Measurements from ENCODE around the gene JCAD. TPM values are rescaled to one million over a fixed set of nuclear protein-coding genes. Genes with fewer than 3 reads are reported as not detected.

The JCAD gene
- polyA plus RNA-seq, 1 donor from 2014 or later, result 2.3 TPM

GRCh38 chr10:30028738-30029030 lies 30.7 kb downstream of the JCAD start:
- H3K36me3 ChIP-seq (ENCODE audit: insufficient read depth, low read length), result no peaks in the 10 kb centered on the region
- no peak overlapping the region for H3K27ac ChIP-seq (ENCODE audit: low read length)

DNA sequence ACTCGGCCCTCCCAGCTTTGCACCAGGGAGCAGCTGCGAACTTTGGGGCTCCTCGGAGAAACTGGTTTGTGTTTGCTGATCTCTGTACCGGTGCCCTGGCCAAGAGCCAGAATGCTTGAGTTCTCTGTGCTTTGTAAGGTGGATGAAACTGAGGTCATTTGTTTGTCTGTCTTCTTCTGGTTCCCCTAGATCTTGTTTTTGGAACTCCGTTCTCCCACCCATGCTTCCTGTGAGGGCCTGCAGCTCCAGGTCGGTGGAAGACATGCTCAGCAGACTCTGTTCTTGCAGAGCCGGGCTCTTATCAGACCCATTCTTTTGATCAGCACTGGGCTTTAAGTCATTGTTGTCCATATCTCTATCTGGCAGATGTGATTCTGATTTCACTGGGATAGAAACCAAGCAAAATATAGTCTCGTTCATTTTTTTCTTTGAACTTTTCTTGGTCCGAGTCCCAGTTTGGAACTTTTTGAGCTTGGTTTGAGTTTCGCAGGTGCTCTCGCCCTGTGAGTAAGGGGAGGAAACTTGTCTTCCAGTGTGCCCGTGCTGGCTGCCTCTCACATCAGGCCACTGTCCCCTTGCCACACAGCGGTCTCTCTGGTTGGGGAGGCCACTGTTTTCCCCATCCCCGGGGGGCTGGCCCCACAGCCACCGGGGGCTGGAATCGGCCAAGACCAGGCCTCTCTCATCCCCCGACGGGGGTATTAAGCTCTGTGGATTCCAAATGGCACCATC lies 31.2 kb downstream of the JCAD start:
- Histone ChIP-seq H3K9me2 (ENCODE audit: insufficient read depth, low read length) (no peaks in the 10 kb centered on the region), H3K9ac (ENCODE audit: low read length) (no peak overlapping the region), H2AFZ (ENCODE audit: low read depth, low read length) (no peak overlapping the region), H3K4me3 (ENCODE audit: low read length) (no peak overlapping the region), H3K4me2 (ENCODE audit: low read length) (no peak overlapping the region), H3K9me3 (ENCODE audit: low read length) (no peaks in the 10 kb centered on the region), H3K27ac (ENCODE audit: low read length) (no peak overlapping the region), H4K20me1 (ENCODE audit: insufficient read depth) (no peaks in the 10 kb centered on the region), H3K79me2 (replicated peaks; ENCODE audit: insufficient read depth, low read length) (no peaks in the 10 kb centered on the region), H3K27me3 (ENCODE audit: insufficient read depth, low read depth, low read length) (no peaks in the 10 kb centered on the region), H3K36me3 (ENCODE audit: insufficient read depth, low read length) (no peaks in the 10 kb centered on the region), H3F3A (ENCODE audit: insufficient read depth, low read length, poor library complexity, severe bottlenecking) (no peaks in the 10 kb centered on the region)
- no peak for TF ChIP-seq EZH2 (IDR thresholded peaks at IDR 0.05; ENCODE audit: borderline replicate concordance, insufficient read depth, low read length, poor library complexity, severe bottlenecking)
- TF ChIP-seq POLR2AphosphoS5 (IDR thresholded peaks at IDR 0.05), result no peak
- no peak for TF ChIP-seq EP300 (conservative IDR thresholded peaks at IDR 0.05; ENCODE audit: poor library complexity, severe bottlenecking)
- no peak for TF ChIP-seq SMC3 (conservative IDR thresholded peaks at IDR 0.05; ENCODE audit: poor library complexity)
- no peak for TF ChIP-seq RAD21 (conservative IDR thresholded peaks at IDR 0.05)
- TF ChIP-seq TAF1 (IDR thresholded peaks at IDR 0.05; ENCODE audit: low read depth), result no peak
- TF ChIP-seq MXI1 (conservative IDR thresholded peaks at IDR 0.05; ENCODE audit: poor library complexity, severe bottlenecking), result no peak
- TF ChIP-seq, protein P1, sequence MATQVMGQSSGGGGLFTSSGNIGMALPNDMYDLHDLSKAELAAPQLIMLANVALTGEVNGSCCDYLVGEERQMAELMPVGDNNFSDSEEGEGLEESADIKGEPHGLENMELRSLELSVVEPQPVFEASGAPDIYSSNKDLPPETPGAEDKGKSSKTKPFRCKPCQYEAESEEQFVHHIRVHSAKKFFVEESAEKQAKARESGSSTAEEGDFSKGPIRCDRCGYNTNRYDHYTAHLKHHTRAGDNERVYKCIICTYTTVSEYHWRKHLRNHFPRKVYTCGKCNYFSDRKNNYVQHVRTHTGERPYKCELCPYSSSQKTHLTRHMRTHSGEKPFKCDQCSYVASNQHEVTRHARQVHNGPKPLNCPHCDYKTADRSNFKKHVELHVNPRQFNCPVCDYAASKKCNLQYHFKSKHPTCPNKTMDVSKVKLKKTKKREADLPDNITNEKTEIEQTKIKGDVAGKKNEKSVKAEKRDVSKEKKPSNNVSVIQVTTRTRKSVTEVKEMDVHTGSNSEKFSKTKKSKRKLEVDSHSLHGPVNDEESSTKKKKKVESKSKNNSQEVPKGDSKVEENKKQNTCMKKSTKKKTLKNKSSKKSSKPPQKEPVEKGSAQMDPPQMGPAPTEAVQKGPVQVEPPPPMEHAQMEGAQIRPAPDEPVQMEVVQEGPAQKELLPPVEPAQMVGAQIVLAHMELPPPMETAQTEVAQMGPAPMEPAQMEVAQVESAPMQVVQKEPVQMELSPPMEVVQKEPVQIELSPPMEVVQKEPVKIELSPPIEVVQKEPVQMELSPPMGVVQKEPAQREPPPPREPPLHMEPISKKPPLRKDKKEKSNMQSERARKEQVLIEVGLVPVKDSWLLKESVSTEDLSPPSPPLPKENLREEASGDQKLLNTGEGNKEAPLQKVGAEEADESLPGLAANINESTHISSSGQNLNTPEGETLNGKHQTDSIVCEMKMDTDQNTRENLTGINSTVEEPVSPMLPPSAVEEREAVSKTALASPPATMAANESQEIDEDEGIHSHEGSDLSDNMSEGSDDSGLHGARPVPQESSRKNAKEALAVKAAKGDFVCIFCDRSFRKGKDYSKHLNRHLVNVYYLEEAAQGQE (IDR thresholded peaks at IDR 0.05; ENCODE audit: borderline replicate concordance), result no peak

More at GRCh38 chr10:30028738-30029030, 30.7 kb downstream of the JCAD start:
- Histone ChIP-seq H2AFZ (ENCODE audit: low read depth, low read length) (no peak overlapping the region), H3K4me2 (ENCODE audit: low read length) (no peak overlapping the region), H3K79me2 (replicated peaks; ENCODE audit: insufficient read depth, low read length) (no peaks in the 10 kb centered on the region), H3K9me2 (ENCODE audit: insufficient read depth, low read length) (no peaks in the 10 kb centered on the region), H3K9ac (ENCODE audit: low read length) (no peak overlapping the region), H3K9me3 (ENCODE audit: low read length) (no peaks in the 10 kb centered on the region), H3K27me3 (ENCODE audit: insufficient read depth, low read depth, low read length) (no peaks in the 10 kb centered on the region), H3F3A (ENCODE audit: insufficient read depth, low read length, poor library complexity, severe bottlenecking) (no peaks in the 10 kb centered on the region), H3K4me3 (ENCODE audit: low read length) (no peak overlapping the region), H4K20me1 (ENCODE audit: insufficient read depth) (no peaks in the 10 kb centered on the region)
- no peak for TF ChIP-seq RAD21 (conservative IDR thresholded peaks at IDR 0.05)
- TF ChIP-seq SMC3 (conservative IDR thresholded peaks at IDR 0.05; ENCODE audit: poor library complexity), result no peak
- TF ChIP-seq, protein P1 (IDR thresholded peaks at IDR 0.05; ENCODE audit: borderline replicate concordance), result no peak
- TF ChIP-seq TAF1 (IDR thresholded peaks at IDR 0.05; ENCODE audit: low read depth), result no peak
- no peak for TF ChIP-seq MXI1 (conservative IDR thresholded peaks at IDR 0.05; ENCODE audit: poor library complexity, severe bottlenecking)
- no peak for TF ChIP-seq EZH2 (IDR thresholded peaks at IDR 0.05; ENCODE audit: borderline replicate concordance, insufficient read depth, low read length, poor library complexity, severe bottlenecking)
- TF ChIP-seq CTCF (IDR thresholded peaks at IDR 0.05; ENCODE audit: poor library complexity, severe bottlenecking), result no peak
- no peak for TF ChIP-seq EP300 (conservative IDR thresholded peaks at IDR 0.05; ENCODE audit: poor library complexity, severe bottlenecking)
- no peak for TF ChIP-seq POLR2AphosphoS5 (IDR thresholded peaks at IDR 0.05)
